Measurements from ENCODE around the gene FAM162B.
"Not testable (repeated sequence)": the region's sequence is repeated elsewhere in the genome, so short reads cannot be mapped to it uniquely, and the experiment has no call there.

The FAM162B gene

GRCh38 chr6:116726947-116727346, 38.6 kb downstream of the FAM162B start:
- DNase-seq (no peak), ATAC-seq (no peak)

GRCh38 chr6:116714761-116715160, 50.8 kb downstream of the FAM162B start:
- DNase-seq (no peak), ATAC-seq (no peak)

GRCh38 chr6:116714296-116714695, 51.2 kb downstream of the FAM162B start:
- ATAC-seq = no peak
- no peak for DNase-seq

GRCh38 chr6:116705917-116706316, 59.6 kb downstream of the FAM162B start:
- ATAC-seq (no peak), DNase-seq (no peak)

- ATAC-seq, DNase-seq: not testable (repeated sequence)
Observed at GRCh38 chr6:116703888-116704287, 61.6 kb downstream of the FAM162B start.
